ENCODE data around the gene MADCAM1. TPM values are rescaled to one million over a fixed set of nuclear protein-coding genes. Genes with fewer than 3 reads are reported as not detected.

Gene MADCAM1
- total RNA-seq, 3 donors from 2014 or later: 0.18 to 0.26 (median 0.19) TPM

DNA sequence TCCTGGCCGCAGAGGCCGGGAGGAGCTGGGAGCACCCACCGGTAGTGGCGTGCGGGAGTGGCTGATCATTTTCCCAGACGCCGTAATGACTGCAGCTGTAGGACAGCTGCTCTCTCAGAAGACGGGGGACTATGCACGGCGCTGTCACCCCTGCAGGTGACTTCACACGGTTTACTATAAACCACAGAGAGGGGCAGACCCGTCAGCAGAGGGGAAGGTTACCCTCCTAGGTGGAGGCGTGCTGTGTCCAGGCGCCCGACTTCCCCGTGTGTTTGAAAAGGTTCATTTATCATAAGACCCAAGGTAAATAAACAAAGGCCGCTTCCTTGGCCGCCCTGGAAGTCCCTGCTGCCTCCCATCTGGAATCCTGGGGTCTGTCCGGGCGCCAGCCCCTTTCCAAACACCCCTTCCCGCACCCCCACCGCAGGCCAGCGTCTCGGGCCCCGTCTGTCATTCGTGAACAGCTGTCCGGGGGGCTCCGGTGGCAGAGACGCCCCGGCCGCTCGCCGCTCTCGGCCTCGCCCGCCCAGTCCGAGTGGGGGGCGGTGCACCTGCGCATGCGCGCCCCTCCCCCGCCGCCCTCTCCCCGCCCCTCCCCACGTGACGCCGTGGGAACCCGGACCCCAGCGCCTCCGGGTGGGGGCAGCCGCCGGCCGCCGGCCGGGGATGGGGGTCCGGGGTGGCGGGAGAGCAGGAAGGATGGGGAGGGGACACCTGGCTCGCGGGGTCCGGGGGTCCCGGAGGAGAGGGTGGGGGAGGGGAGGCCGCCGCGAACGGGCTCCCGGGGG lies 36.4 kb upstream of the MADCAM1 start:
- no peaks in the 10 kb centered on the region for H3K36me3 Mint-ChIP-seq (ENCODE audit: insufficient read depth)
- peaks cover 25% of the 10 kb centered on the region for H3K27me3 Mint-ChIP-seq (ENCODE audit: low read depth)
- peaks cover 8% of the 10 kb centered on the region for H3K4me1 Mint-ChIP-seq (ENCODE audit: low read depth)
- DNase-seq: peak; percentile 23
- no peaks in the 10 kb centered on the region for H3K9me3 Mint-ChIP-seq
- peak; percentile 60 to 61 for ATAC-seq
- peak overlapping the region; percentile 59 for H3K4me3 Mint-ChIP-seq

DNA sequence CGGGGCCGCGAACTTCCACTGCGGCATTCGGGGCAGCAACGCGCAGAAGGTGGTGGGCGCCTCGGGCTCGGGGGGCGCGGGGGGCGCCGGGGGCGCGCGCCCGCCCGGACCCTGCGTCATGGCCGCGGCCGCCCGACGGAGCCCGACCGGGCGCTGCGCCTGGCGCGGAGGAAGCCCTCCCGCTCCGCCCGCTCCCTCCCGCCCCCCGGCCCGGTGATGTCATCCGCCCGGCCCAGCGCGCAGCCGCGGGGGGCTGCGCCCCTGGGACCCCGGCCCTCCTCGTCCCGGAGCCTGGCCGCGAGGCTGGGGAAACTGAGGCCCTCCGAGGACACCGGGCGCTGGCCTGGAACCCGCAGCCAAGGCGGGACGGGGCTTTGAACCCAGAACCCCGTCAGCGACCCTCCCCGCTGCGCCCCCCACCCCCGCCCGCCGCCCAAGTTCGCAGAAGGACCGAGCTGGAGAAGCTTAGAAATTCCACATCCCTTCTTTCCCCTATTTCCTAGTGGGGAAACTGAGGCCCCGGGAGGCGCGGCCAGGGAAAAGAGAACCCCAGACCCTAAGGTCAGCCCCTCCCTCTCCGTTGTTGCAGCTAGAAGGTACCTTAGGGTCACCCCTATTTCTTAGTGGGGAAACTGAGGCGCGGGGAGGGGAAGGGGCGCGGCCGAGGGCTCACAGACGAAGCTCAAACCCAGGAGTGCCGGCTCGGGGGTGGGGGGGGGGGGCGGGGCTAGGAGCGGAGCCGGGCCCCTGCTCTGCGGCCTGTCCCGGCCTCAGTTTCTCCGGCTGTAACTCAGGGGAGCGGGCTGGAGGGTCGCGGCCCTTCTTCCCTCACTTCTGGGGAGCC lies 35.2 kb upstream of the MADCAM1 start, which contains the start of gene SHC2:
TSS of gene SHC2 (minus strand) at position 157 of the 844 bp plus-strand sequence. CDS start at position 120, 37 bp downstream.
- ATAC-seq: peak in 1 of 2 donors; percentile 29
- H3K4me3 Mint-ChIP-seq: peak within 1 kb of the TSS; percentile 59
- H3K9me3 Mint-ChIP-seq: no peaks in the 10 kb centered on the region
- peaks cover 25% of the 10 kb centered on the region for H3K27me3 Mint-ChIP-seq (ENCODE audit: low read depth)
- peaks cover 8% of the 10 kb centered on the region for H3K4me1 Mint-ChIP-seq (ENCODE audit: low read depth)
- no peaks in the 10 kb centered on the region for H3K36me3 Mint-ChIP-seq (ENCODE audit: insufficient read depth)
- DNase-seq: no peak

DNA sequence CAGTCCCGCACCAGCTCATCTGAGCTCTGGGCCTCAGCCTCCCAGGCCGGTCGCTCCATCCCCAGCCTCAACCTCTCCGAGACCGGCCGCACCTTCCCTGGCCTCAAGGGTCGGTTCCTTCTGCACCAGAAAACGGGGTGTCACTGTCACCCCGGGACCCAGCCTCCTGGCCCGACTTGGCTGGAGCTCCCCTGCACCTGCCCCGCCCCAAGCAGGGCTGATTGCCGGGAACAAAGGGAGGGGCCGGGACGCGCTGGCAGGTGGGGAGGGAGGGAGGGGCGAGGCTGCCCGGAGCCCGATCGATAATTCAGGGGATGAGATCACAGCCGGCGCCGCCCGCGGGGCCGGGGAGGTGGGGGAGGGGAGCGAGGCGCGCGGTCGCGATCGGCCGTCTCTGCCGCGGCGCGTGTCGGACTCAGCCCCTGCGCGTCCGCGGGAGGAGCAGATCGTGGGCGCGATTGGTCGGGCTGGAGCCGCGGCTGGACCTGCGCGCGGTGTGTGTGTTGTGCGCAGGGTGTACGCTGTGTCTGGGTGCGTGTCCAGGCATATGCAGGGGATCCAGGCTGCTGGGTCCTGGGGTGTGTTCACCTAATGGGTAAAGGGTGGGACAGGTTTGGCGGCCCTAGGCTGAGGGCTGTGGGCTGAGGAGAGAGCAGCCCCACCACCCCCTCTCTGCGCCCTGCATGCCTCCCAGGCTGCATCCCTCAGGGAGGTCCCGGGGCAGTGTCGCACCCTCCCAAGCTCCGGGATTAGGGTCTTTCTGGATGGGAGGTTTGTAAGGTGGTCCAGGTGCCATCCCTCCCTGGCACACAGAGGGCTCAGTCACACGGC lies 34.4 kb upstream of the MADCAM1 start:
- Mint-ChIP-seq H3K4me3 (peak overlapping the region; percentile 58), H3K36me3 (ENCODE audit: insufficient read depth) (no peaks in the 10 kb centered on the region), H3K4me1 (ENCODE audit: low read depth) (peaks cover 8% of the 10 kb centered on the region), H3K27me3 (ENCODE audit: low read depth) (peaks cover 25% of the 10 kb centered on the region), H3K9me3 (no peaks in the 10 kb centered on the region)
- DNase-seq: no peak
- ATAC-seq: peak; percentile 9 to 16

DNA sequence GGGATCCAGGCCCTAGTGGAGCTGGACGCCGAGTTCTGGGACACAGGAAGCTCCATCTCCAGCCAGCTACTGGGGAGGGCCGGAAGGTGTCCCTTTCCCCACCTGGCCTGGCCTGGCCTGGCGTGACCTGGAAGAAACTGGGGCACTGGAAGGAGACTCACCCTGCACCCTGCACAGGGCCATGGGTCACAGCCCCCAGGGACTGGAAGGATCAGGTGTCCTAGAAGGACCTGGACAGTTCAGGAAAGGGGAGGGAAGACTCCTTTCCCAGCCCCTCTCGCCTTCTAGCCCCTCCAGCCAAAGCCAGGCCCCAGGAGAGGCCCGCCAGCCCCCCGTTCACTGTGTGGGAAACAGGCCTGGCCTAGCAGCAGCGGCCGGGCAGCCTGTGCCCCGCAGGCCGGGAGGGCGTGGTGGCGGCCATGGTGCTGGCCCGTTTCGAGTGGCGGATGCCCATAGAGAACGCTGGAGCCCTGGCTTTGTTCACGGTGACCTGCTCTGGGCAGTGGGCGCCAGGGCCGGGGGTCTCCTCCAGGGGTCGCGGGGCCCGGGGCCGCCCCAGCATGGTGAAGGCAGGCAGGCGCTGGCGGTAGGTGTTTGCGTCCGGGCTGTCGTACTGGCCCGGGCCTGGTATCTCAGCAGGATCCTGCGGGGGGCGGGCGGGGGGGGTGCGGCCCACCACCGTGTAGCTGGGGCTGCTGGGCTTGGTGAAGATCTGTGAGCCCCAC lies 32.6 kb upstream of the MADCAM1 start:
- no peak overlapping the region for H3K4me3 Mint-ChIP-seq
- H3K36me3 Mint-ChIP-seq (ENCODE audit: insufficient read depth): no peaks in the 10 kb centered on the region
- DNase-seq: no peak
- H3K9me3 Mint-ChIP-seq: no peaks in the 10 kb centered on the region
- peaks cover 8% of the 10 kb centered on the region for H3K4me1 Mint-ChIP-seq (ENCODE audit: low read depth)
- peaks cover 18% of the 10 kb centered on the region for H3K27me3 Mint-ChIP-seq (ENCODE audit: low read depth)
- ATAC-seq: no peak

DNA sequence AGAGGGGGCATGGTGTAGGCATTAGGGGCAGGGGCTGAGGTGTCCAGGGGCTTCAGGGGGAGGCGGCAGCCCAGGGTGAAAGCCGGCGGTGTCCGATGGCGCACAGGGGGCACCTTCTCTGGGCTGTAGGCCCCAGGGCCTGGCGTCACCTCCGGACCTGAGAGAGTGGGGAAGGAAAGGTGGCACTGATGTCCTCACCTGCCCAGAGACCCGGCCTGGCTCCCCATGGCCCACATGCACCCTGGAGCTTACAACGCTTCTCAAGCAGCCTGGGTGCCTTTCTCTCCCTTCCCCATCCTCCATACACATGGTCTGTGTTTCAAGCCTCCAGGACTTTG lies 32.1 kb upstream of the MADCAM1 start:
- ATAC-seq (no peak), DNase-seq (no peak)
- no peak overlapping the region for H3K4me3 Mint-ChIP-seq
- H3K36me3 Mint-ChIP-seq (ENCODE audit: insufficient read depth): no peaks in the 10 kb centered on the region
- peaks cover 18% of the 10 kb centered on the region for H3K27me3 Mint-ChIP-seq (ENCODE audit: low read depth)
- H3K4me1 Mint-ChIP-seq (ENCODE audit: low read depth): peaks cover 8% of the 10 kb centered on the region
- no peaks in the 10 kb centered on the region for H3K9me3 Mint-ChIP-seq

DNA sequence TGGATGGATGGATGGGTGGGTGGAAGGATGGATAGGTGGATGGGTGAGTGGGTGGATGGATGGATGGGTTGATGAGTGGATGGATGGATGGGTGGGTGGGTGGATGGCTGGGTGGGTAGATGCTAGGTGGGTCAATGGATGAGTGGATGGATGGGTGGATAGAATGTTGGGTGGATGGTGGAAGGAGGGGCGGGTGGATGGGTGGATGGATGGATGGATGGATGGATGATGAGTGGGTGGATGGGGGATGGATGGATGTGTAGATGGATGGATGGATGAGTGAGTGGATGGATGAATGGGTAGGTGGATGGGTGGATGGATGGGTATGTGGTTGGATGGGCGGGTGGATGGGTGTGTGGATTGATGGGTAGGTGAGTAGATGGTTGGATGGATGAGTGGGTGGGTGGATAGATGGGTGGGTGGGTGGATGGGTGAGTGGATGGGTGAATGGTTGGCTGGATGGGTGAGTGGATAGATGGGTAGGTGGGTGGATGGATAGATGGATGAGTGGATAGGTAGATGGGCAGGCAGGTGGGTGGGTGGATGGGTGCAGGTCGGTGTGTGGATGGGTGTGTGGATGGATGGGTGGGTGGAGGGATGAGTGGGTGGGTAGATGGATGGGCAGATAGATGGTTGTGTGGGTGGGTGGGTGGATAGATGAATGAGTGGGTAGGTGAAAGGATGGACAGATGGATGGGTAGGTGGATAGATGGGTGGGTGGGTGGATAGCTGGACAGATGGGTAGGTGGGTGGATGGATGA lies 31.1 kb upstream of the MADCAM1 start:
- H3K27me3 Mint-ChIP-seq (ENCODE audit: low read depth): peaks cover 12% of the 10 kb centered on the region
- H3K9me3 Mint-ChIP-seq: no peaks in the 10 kb centered on the region
- peaks cover 3% of the 10 kb centered on the region for H3K4me1 Mint-ChIP-seq (ENCODE audit: low read depth)
- DNase-seq (no peak), ATAC-seq (no peak)
- no peak overlapping the region for H3K4me3 Mint-ChIP-seq
- H3K36me3 Mint-ChIP-seq (ENCODE audit: insufficient read depth): no peaks in the 10 kb centered on the region

DNA sequence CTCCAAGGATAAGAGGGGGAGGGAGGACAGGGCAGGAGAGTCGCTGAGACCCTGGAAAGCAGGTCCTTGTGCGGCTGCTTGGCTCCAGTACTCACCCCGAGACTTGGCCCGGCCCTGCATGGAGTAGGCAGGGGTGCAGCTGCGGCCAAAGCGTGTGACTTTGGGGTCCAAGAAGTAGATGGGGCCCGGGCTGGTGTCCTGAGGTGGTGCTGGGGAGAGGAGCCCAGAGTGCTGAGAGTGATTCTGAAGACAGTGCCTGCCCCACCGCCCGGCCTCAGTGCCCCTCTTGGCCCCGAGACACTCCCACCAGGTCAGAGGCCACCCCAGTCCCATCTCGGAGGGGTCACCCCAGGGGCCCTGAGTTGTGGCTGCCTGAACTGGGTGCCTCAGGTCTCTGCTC lies 28.7 kb upstream of the MADCAM1 start:
- ATAC-seq: no peak
- no peaks in the 10 kb centered on the region for H3K9me3 Mint-ChIP-seq
- H3K4me3 Mint-ChIP-seq: no peak overlapping the region

DNA sequence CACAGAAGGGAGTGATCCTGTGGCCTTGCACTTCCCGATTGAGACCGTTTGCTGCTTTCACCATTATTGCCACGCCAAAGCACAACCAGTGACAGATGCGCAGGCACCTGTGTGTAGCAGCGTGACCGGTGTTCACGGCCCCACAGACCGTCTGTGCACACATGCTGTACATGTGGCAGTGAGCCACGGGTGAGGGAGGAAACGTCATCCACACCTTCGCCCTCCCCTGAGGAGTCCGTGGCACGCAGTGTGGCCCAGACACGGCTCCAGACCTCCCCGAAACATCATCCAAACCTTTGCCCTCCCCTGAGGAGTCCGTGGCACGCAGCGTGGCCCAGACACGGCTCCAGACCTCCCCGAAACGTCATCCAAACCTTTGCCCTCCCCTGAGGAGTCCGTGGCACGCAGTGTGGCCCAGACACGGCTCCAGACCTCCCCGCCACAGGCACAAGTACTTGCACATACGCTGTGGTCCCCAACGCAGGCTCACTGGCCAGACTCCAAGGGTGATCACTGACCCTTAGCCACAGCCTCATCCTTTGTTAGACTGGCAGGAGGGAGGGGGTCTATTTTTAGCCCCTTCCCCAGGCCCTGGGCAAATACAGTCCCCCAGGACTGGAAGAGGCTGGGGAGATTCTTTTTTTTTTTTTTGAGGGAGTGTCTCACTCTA lies 27.6 kb upstream of the MADCAM1 start:
- ATAC-seq: no peak
- Mint-ChIP-seq H3K36me3 (ENCODE audit: insufficient read depth) (no peaks in the 10 kb centered on the region), H3K9me3 (no peaks in the 10 kb centered on the region), H3K4me3 (no peak overlapping the region), H3K4me1 (ENCODE audit: low read depth) (no peaks in the 10 kb centered on the region), H3K27me3 (ENCODE audit: low read depth) (no peaks in the 10 kb centered on the region)
- no peak for DNase-seq

More for the DNA sequence above, 28.7 kb upstream of the MADCAM1 start:
- H3K4me1 Mint-ChIP-seq (ENCODE audit: low read depth): no peaks in the 10 kb centered on the region
- DNase-seq: no peak
- peaks cover 4% of the 10 kb centered on the region for H3K27me3 Mint-ChIP-seq (ENCODE audit: low read depth)
- H3K36me3 Mint-ChIP-seq (ENCODE audit: insufficient read depth): no peaks in the 10 kb centered on the region

DNA sequence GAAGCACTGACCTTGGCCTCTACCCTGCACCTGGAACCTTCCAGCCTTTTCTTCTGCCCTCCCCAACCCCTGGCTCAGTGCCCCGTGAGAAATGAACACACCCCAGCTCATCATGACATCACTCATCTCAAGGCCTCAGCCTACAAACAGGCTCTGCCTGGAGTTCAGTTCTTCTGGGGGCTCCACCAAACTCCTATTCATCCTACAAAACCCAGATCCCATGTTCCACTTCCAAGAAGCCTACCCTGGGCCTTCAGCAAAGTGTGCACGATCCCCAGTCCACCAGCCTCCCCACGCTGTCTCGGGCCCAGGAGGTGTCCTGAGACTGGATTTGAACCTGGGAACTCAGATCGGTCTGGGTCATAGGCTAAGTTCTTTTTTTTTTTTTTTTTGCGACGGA lies 26.5 kb upstream of the MADCAM1 start:
- DNase-seq (no peak), ATAC-seq (no peak)
- no peak overlapping the region for H3K4me3 Mint-ChIP-seq
- H3K36me3 Mint-ChIP-seq (ENCODE audit: insufficient read depth): no peaks in the 10 kb centered on the region
- H3K27me3 Mint-ChIP-seq (ENCODE audit: low read depth): no peaks in the 10 kb centered on the region
- H3K4me1 Mint-ChIP-seq (ENCODE audit: low read depth): no peaks in the 10 kb centered on the region
- no peaks in the 10 kb centered on the region for H3K9me3 Mint-ChIP-seq

DNA sequence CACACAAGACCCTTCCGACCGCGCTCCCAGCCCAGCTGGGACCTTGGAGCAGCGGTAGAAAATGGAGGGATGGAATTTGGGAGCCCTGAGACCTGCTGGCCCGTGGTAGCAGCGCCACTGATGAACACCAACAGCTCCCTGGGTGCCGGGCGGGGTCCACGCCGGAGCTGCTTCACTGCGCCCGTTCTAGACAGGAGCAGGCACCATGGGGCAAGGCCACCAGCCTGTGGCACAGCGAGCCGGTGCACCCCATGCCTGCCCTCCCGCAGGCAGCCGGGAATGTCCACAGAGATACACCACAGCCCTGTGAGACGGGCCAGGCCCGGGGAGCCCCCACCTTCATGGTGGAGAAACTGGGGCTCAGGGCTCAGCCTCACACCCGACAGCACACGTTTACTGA lies 25.6 kb upstream of the MADCAM1 start:
- Mint-ChIP-seq H3K9me3 (no peaks in the 10 kb centered on the region), H3K4me3 (no peak overlapping the region), H3K27me3 (ENCODE audit: low read depth) (no peaks in the 10 kb centered on the region), H3K36me3 (ENCODE audit: insufficient read depth) (no peaks in the 10 kb centered on the region), H3K4me1 (ENCODE audit: low read depth) (no peaks in the 10 kb centered on the region)
- DNase-seq: no peak
- ATAC-seq: no peak

DNA sequence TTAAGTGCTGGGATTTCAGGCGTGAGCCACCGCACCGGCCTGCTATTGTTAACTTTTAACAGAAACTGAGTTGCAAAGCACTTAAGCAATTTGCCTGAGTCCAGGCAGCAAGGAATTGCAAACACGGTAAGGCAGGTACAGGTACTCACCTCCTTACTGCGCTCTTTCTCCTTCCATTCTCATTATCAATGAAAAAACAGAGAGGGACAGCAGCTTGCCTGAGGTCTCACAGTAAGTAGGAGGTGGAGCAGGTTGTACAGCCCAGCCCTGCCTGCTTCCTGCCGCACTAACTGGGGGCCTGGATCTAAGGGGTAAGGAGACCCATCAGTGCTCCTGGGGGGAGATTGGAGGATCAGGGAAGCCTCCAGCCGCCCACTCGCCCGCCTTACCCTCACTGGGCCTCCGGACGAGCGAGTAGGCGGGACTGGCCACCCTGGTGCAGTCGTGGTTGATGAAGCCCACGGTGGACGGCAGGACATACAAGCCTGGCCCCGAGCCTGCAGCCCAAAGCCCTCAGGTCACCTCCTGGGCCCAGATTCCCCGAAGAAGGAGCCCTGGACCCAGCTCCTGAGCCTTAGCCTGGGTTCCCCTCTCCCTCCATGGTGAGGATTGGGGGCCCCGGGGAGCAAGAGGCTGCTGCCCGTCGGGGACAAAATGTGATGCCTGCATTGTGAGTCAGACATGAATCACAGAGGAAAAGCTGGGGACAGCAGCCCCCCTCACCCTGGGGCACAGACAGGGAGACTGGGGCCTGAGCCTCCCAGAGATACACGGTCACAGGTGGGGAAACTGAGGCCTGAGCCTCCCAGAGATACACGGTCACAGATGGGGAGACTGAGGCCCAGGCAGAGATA lies 24.1 kb upstream of the MADCAM1 start:
- H3K4me1 Mint-ChIP-seq (ENCODE audit: low read depth): no peaks in the 10 kb centered on the region
- DNase-seq (no peak), ATAC-seq (no peak)
- no peaks in the 10 kb centered on the region for H3K36me3 Mint-ChIP-seq (ENCODE audit: insufficient read depth)
- no peaks in the 10 kb centered on the region for H3K9me3 Mint-ChIP-seq
- H3K27me3 Mint-ChIP-seq (ENCODE audit: low read depth): no peaks in the 10 kb centered on the region
- no peak overlapping the region for H3K4me3 Mint-ChIP-seq

All from activated T-cell treated with anti-CD3 and anti-CD28 coated beads, Interleukin-2, amount 50 U/mL, for 4 hours (primary cell).